ENCODE measurements around the gene ASCC3. TPM values are rescaled to one million over a fixed set of nuclear protein-coding genes. Genes with fewer than 3 reads are reported as not detected.

ASCC3 gene
- polyA plus RNA-seq, 1 experiment = 56.0 TPM

- no peak for DNase-seq (ENCODE audit: low read depth, low spot score)
- CTCF ChIA-PET = interaction anchor here (0.6 to 2.4 kb wide), 8 partner anchors 11 to 707 kb away, joined by 3 to 16 read pairs (median 4); no protein-coding TSS in a partner anchor
- H3K4me3 ChIP-seq (ENCODE audit: low read depth, low read length) = no peak overlapping the region
Observed at GRCh38 chr6:100574836-100575235, 306.3 kb downstream of the ASCC3 start.

GRCh38 chr6:100573166-100573565 is 308.0 kb downstream of the ASCC3 start:
- H3K27ac ChIP-seq (ENCODE audit: low read depth, low read length) = no peak overlapping the region
- peak; percentile 62 for TF ChIP-seq CTCF (IDR thresholded peaks at IDR 0.05; ENCODE audit: low read depth, low read length)
- no peak overlapping the region for H3K4me3 ChIP-seq (ENCODE audit: low read depth, low read length)
- no peaks in the 10 kb centered on the region for H3K27me3 ChIP-seq (ENCODE audit: control insufficient read depth, insufficient read depth, low read length)
- ChIA-PET CTCF (interaction anchor here (1.9 to 2.0 kb wide), 2 partner anchors 456 to 457 kb away, joined by 9 to 16 read pairs; no protein-coding TSS in a partner anchor), POLR2A (no interaction called here)
- no peak for DNase-seq (ENCODE audit: low read depth, low spot score)
- H3K9me3 ChIP-seq (ENCODE audit: control insufficient read depth, insufficient read depth, low read length) = no peaks in the 10 kb centered on the region

More at GRCh38 chr6:100574836-100575235, 306.3 kb downstream of the ASCC3 start:
- POLR2A ChIA-PET = no interaction called here
- no peaks in the 10 kb centered on the region for H3K9me3 ChIP-seq (ENCODE audit: control insufficient read depth, insufficient read depth, low read length)
- TF ChIP-seq CTCF (IDR thresholded peaks at IDR 0.05; ENCODE audit: low read depth, low read length) = no peak
- no peak overlapping the region for H3K27ac ChIP-seq (ENCODE audit: low read depth, low read length)
- no peaks in the 10 kb centered on the region for H3K27me3 ChIP-seq (ENCODE audit: control insufficient read depth, insufficient read depth, low read length)

GRCh38 chr6:100568255-100568654 is 312.9 kb downstream of the ASCC3 start:
- Histone ChIP-seq H3K9me3 (ENCODE audit: control insufficient read depth, insufficient read depth, low read length) (no peaks in the 10 kb centered on the region), H3K27ac (ENCODE audit: low read depth, low read length) (no peak overlapping the region), H3K27me3 (ENCODE audit: control insufficient read depth, insufficient read depth, low read length) (no peaks in the 10 kb centered on the region), H3K4me3 (ENCODE audit: low read depth, low read length) (no peak overlapping the region)
- DNase-seq (ENCODE audit: low read depth, low spot score) = no peak
- POLR2A ChIA-PET = no interaction called here
- TF ChIP-seq CTCF (IDR thresholded peaks at IDR 0.05; ENCODE audit: low read depth, low read length) = no peak
- CTCF ChIA-PET = no interaction called here

- Histone ChIP-seq H3K9me3 (ENCODE audit: control insufficient read depth, insufficient read depth, low read length) (no peaks in the 10 kb centered on the region), H3K27me3 (ENCODE audit: control insufficient read depth, insufficient read depth, low read length) (no peaks in the 10 kb centered on the region), H3K27ac (ENCODE audit: low read depth, low read length) (no peak overlapping the region), H3K4me3 (ENCODE audit: low read depth, low read length) (no peak overlapping the region)
- TF ChIP-seq CTCF (IDR thresholded peaks at IDR 0.05; ENCODE audit: low read depth, low read length) = no peak
- no peak for DNase-seq (ENCODE audit: low read depth, low spot score)
- ChIA-PET POLR2A (no interaction called here), CTCF (interaction anchor here (1.2 to 1.5 kb wide), 2 partner anchors 98 to 450 kb away, joined by 3 to 4 read pairs; no protein-coding TSS in a partner anchor)
Observed at GRCh38 chr6:100566563-100566962, 314.6 kb downstream of the ASCC3 start.

GRCh38 chr6:100565439-100566104 is 315.6 kb downstream of the ASCC3 start:
- no peak for TF ChIP-seq CTCF (IDR thresholded peaks at IDR 0.05; ENCODE audit: low read depth, low read length)
- H3K9me3 ChIP-seq (ENCODE audit: control insufficient read depth, insufficient read depth, low read length) = no peaks in the 10 kb centered on the region
- ChIA-PET CTCF (interaction anchor here (1.2 to 1.5 kb wide), 2 partner anchors 99 to 449 kb away, joined by 3 to 4 read pairs; no protein-coding TSS in a partner anchor), POLR2A (no interaction called here)
- no peak overlapping the region for H3K4me3 ChIP-seq (ENCODE audit: low read depth, low read length)
- H3K27me3 ChIP-seq (ENCODE audit: control insufficient read depth, insufficient read depth, low read length) = no peaks in the 10 kb centered on the region
- no peak for DNase-seq (ENCODE audit: low read depth, low spot score)
- H3K27ac ChIP-seq (ENCODE audit: low read depth, low read length) = no peak overlapping the region
